ENCODE results near the gene HMGB2.

HMGB2 gene

DNA sequence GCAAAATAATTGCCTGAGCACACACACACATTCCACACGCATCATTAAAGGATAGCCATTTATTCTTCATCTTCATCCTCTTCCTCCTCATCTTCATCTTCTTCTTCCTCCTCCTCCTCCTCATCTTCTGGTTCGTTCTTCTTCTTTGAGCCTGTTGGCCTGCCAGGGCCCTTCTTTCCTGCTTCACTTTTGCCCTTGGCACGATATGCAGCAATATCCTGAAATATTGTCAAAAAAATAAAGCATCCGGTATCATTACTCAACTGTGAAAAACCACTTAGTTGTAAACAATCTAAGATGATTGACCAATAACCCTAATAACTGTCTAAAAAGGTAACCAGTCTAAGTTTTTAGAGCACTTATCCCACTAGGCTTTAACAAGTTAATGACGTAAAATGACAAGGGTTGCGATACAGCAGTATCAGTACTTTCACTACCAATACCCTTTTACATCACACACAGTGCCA, 2.1 kb downstream of the HMGB2 start:
- Histone ChIP-seq H3K9me3 (ENCODE audit: control insufficient read depth, low read length) (no peaks in the 10 kb centered on the region), H3K27ac (no peak overlapping the region), H3K4me1 (no peaks in the 10 kb centered on the region), H3K4me2 (ENCODE audit: low read length) (no peak overlapping the region), H3K4me3 (ENCODE audit: low read depth, low read length) (no peak overlapping the region), H2AFZ (no peak overlapping the region), H3K9ac (no peak overlapping the region), H3K27me3 (ENCODE audit: control insufficient read depth, insufficient read depth, low read length) (no peaks in the 10 kb centered on the region), H3K79me2 (no peaks in the 10 kb centered on the region), H3K36me3 (ENCODE audit: control insufficient read depth, insufficient read depth, low read length) (no peaks in the 10 kb centered on the region)
- TF ChIP-seq, protein P1, sequence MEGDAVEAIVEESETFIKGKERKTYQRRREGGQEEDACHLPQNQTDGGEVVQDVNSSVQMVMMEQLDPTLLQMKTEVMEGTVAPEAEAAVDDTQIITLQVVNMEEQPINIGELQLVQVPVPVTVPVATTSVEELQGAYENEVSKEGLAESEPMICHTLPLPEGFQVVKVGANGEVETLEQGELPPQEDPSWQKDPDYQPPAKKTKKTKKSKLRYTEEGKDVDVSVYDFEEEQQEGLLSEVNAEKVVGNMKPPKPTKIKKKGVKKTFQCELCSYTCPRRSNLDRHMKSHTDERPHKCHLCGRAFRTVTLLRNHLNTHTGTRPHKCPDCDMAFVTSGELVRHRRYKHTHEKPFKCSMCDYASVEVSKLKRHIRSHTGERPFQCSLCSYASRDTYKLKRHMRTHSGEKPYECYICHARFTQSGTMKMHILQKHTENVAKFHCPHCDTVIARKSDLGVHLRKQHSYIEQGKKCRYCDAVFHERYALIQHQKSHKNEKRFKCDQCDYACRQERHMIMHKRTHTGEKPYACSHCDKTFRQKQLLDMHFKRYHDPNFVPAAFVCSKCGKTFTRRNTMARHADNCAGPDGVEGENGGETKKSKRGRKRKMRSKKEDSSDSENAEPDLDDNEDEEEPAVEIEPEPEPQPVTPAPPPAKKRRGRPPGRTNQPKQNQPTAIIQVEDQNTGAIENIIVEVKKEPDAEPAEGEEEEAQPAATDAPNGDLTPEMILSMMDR (IDR thresholded peaks at IDR 0.05) = no peak

DNA sequence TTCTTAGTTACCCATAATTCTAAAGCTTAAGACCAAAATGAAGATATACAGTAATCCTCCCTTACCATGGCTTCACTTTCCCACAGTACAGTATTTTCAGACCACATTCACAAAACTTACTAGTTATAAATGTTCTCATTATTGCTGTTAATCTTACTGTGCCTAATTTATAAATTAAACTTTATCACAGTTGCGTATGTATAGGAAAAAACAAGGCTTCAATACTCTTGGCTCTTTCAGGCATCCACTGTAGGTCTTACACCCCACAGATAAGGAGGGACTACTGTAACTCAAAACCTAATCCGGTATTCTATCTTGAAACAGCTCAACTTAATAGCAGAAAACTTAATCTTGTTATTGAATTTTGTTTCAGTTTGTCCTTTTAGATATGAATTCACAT, 3.6 kb downstream of the HMGB2 start:
- Histone ChIP-seq H3K36me3 (ENCODE audit: control insufficient read depth, insufficient read depth, low read length) (no peaks in the 10 kb centered on the region), H2AFZ (no peak overlapping the region), H3K9ac (no peak overlapping the region), H3K4me3 (ENCODE audit: low read depth, low read length) (no peak overlapping the region), H3K4me2 (ENCODE audit: low read length) (no peak overlapping the region), H3K9me3 (ENCODE audit: control insufficient read depth, low read length) (no peaks in the 10 kb centered on the region), H3K4me1 (no peaks in the 10 kb centered on the region), H3K27ac (no peak overlapping the region), H3K27me3 (ENCODE audit: control insufficient read depth, insufficient read depth, low read length) (no peaks in the 10 kb centered on the region), H3K79me2 (no peaks in the 10 kb centered on the region)
- TF ChIP-seq, protein P1 (IDR thresholded peaks at IDR 0.05) = no peak

DNA sequence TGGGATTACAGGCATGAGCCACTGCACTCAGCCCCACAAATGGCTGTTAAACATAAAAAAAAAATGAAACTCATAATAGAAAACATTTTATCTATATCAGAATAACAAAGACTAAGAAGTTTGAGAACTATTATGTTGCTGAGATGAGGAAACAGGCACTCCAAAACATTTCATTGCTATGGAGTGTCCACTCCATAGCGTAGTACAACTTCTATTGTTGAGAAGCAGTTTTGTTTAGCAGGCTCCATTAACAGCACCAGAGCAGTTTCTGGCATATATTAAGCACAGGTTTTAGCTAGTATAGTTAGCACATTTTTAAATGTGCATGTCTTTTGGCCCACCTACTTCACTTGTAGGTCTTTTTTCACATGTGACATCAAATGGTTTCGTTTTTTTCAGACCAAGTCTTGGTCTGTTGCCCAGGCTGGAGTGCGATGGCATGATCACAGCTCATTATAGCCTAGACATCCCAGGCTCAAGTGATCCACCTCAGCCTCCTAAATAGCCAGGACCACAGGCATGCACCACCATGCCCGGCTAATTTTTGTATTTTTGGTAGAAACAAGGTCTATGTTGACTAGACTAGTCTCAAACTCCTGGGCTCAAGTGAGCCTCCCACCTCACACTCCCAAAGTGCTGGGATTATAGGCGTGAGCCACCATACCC, 5.8 kb downstream of the HMGB2 start:
- Histone ChIP-seq H3K9ac (no peak overlapping the region), H3K27me3 (ENCODE audit: control insufficient read depth, insufficient read depth, low read length) (no peaks in the 10 kb centered on the region), H2AFZ (no peak overlapping the region), H3K4me2 (ENCODE audit: low read length) (no peak overlapping the region), H3K4me3 (ENCODE audit: low read depth, low read length) (no peak overlapping the region), H3K27ac (no peak overlapping the region), H3K9me3 (ENCODE audit: control insufficient read depth, low read length) (no peaks in the 10 kb centered on the region), H3K36me3 (ENCODE audit: control insufficient read depth, insufficient read depth, low read length) (no peaks in the 10 kb centered on the region), H3K79me2 (no peaks in the 10 kb centered on the region), H3K4me1 (no peaks in the 10 kb centered on the region)
- TF ChIP-seq, protein P1 (IDR thresholded peaks at IDR 0.05) = no peak

DNA sequence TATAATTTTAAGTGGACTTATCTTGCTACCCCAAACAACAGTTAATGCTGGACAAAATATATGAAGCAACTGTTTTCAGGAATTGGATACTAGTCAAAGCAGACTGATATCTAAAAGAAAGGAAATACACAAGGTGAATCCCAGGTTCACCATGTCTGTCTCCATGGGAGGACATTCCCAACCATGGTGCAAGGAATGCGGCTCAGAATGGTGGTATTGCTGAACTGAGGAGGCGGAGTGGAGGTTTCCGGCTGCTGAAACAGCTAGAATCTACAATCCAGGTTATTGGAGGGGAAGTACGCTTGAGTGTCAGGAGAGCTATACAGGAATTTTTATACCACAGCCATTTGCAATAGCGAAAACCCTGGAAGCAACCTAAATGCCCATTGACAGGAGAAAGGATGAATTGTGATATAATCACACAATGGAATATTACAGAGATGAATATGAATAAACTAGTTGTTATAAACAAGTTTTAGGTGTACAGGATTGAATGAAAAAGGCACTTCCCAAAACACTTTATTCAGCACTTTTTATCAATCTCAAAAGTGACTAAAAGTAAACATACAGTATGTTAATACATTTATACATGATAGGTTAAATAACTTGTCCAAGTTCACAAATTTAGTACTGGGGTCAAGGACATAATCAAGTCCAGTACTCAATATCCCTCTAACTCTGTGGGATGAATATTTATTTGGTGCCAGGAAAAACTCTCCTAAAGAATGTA, 9.0 kb downstream of the HMGB2 start:
- Histone ChIP-seq H2AFZ (no peak overlapping the region), H3K27ac (no peak overlapping the region), H3K9me3 (ENCODE audit: control insufficient read depth, low read length) (no peaks in the 10 kb centered on the region), H3K9ac (no peak overlapping the region), H3K4me1 (no peaks in the 10 kb centered on the region), H3K36me3 (ENCODE audit: control insufficient read depth, insufficient read depth, low read length) (no peaks in the 10 kb centered on the region), H3K4me3 (ENCODE audit: low read depth, low read length) (no peak overlapping the region), H3K79me2 (no peaks in the 10 kb centered on the region), H3K4me2 (ENCODE audit: low read length) (no peak overlapping the region), H3K27me3 (ENCODE audit: control insufficient read depth, insufficient read depth, low read length) (no peaks in the 10 kb centered on the region)
- TF ChIP-seq, protein P1 (IDR thresholded peaks at IDR 0.05) = no peak
